ENCODE results near the gene SLC4A1.

GRCh38 chr17:44280392-44280937 is 12.5 kb upstream of the SLC4A1 start:
- TF ChIP-seq ZFP3 (CRISPR knock-in tag; IDR thresholded peaks at IDR 0.05) (no peak), ZC3H10 (CRISPR knock-in tag; IDR thresholded peaks at IDR 0.05) (no peak), ZFP30 (CRISPR knock-in tag; IDR thresholded peaks at IDR 0.05) (no peak), PATZ1 (CRISPR knock-in tag; IDR thresholded peaks at IDR 0.05; ENCODE audit: borderline replicate concordance) (no peak), ISL1 (CRISPR knock-in tag; IDR thresholded peaks at IDR 0.05) (no peak), ARNTL (CRISPR knock-in tag; IDR thresholded peaks at IDR 0.05; ENCODE audit: borderline replicate concordance, low read depth) (no peak), PPARA (CRISPR knock-in tag; IDR thresholded peaks at IDR 0.05; ENCODE audit: borderline replicate concordance) (no peak), TOX (CRISPR knock-in tag; IDR thresholded peaks at IDR 0.05; ENCODE audit: borderline replicate concordance) (no peak), SNAI2 (CRISPR knock-in tag; IDR thresholded peaks at IDR 0.05) (no peak), ESRRG (CRISPR knock-in tag; IDR thresholded peaks at IDR 0.05) (no peak), ZNF8 (CRISPR knock-in tag; IDR thresholded peaks at IDR 0.05) (no peak)

Data from SK-N-SH treated with all-trans-retinoic acid at 6 μM for 48 hours (cell line).